GM12875 (cell line): ENCODE results near the gene CACNA1C.

Source experiments
- H3K4me3 ChIP-seq: one replicate; pipeline ENCODE4 v1.5.1; 2011; ENCODE audit warnings: low read depth, low read length, control low read depth
- TF ChIP-seq, protein P1 (sequence below): IDR thresholded peaks from 2 replicates; pipeline ENCODE4 v1.5.1; 2011; ENCODE audit warnings: low read depth, mild to moderate bottlenecking, control low read depth, inconsistent platforms, low read length, moderate library complexity, borderline replicate concordance; ENCODE audit not compliant: insufficient read depth

Gene CACNA1C

DNA sequence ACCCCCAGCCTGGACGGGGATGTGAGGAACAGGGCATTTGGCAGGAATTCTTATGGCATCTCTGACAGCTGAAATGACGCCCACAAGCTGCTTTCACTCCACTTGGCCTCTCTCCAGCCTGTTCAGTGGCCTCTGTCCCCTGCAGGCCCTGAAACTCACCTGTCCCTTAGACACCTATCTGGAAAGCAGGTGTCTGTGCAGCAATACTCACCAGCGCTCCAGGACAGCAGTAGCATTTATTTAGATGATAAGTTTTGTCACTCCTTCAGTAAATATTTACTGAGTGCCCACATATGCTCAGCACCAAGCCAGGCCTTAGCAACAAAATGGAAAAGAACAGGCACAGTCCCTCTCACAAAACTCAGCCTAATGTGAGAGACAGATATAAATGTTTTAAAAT is 430.9 kb downstream of the CACNA1C start:
- no peak overlapping the region for H3K4me3 ChIP-seq
- TF ChIP-seq, protein P1, sequence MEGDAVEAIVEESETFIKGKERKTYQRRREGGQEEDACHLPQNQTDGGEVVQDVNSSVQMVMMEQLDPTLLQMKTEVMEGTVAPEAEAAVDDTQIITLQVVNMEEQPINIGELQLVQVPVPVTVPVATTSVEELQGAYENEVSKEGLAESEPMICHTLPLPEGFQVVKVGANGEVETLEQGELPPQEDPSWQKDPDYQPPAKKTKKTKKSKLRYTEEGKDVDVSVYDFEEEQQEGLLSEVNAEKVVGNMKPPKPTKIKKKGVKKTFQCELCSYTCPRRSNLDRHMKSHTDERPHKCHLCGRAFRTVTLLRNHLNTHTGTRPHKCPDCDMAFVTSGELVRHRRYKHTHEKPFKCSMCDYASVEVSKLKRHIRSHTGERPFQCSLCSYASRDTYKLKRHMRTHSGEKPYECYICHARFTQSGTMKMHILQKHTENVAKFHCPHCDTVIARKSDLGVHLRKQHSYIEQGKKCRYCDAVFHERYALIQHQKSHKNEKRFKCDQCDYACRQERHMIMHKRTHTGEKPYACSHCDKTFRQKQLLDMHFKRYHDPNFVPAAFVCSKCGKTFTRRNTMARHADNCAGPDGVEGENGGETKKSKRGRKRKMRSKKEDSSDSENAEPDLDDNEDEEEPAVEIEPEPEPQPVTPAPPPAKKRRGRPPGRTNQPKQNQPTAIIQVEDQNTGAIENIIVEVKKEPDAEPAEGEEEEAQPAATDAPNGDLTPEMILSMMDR, result no peak

DNA sequence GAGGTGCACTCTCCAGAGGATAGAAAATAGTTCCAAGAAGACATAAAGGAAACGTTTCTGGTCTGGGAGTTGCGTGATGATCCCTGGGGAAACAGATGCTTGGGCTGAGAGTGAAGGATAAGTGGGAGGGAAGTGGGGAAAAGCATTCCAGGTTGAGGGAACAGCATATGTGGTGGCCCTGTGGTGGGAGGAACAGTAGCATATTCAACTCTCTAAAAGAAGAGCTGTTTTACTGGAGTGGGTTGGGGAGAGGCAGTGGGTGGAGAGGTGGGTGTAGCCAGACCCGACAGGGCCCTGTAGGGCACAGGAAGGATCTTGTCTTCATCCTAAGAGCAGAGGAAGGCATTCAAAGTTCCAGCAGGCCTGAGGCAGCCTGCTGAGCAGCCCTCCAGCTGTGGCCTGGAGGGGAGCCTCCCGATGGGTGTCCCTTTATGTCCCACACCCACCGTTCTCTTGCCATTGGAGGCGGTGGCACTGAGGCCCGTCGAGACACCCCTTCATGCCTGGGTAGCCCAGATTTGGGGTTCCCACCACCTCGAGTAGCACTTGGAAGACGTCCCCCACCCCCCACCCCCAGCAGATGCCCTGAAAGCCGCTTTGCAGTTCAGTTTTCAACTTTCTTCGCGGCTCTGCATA is 431.5 kb downstream of the CACNA1C start:
- TF ChIP-seq, protein P1, result no peak

DNA sequence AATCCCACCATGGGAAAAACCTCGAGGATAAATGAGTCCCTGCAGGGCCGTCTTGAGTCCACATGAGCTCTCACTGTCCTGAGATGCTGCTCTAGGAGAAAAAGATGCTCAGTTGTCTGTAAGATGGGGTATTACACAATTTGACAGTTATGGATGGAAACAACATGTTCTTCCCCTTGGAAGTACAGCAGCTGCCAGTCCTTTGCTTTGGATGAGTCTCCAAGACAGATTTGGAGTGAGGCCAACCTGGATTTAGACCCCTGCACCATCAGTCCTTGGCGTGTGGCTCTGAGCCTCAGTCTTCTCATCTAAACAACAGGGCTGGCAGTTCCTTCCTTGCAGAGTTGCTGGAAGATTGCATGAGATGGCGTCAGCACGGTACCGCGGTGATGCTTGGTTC is 432.9 kb downstream of the CACNA1C start:
- TF ChIP-seq, protein P1, result no peak
- no peak overlapping the region for H3K4me3 ChIP-seq

More for the DNA sequence above, 431.5 kb downstream of the CACNA1C start:
- no peak overlapping the region for H3K4me3 ChIP-seq

DNA sequence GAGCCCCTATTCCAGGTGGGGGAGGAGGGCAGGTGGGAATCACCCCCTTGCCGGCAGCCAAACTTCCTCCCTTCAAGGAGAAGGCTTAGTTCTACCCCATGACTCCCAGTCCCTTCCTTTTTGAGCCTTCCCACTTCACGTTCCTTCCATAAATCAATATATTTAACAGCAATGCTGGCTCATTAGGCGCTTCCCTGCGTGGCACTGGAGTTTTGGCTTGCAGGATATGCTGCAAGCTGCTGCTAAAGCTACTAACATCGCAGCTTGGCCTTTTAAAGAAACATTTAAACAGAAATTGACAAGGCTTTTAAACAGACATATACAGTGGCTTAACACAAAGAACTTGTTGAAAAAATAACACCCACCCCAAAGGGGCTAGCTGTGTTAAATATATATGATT is 434.0 kb downstream of the CACNA1C start:
- H3K4me3 ChIP-seq, result no peak overlapping the region
- TF ChIP-seq, protein P1, result no peak

DNA sequence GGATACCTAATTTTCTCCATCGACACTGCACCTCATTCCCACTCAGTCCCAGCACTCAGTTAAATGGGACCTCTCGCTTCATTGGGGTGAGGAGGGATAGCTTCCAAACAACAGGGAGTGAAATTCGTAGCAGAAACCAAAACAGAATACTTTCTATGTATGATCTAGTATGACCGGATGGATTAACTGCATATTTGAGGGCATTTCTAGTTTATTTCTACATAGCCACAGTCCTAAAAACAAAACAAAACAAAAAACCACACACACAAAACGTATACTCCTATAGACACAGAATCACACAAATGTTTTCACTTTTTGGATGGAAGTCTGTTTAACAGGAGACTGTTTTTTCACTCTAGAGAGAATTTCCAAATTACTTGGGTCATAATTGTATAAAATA is 434.5 kb downstream of the CACNA1C start:
- TF ChIP-seq, protein P1, result no peak
- no peak overlapping the region for H3K4me3 ChIP-seq

DNA sequence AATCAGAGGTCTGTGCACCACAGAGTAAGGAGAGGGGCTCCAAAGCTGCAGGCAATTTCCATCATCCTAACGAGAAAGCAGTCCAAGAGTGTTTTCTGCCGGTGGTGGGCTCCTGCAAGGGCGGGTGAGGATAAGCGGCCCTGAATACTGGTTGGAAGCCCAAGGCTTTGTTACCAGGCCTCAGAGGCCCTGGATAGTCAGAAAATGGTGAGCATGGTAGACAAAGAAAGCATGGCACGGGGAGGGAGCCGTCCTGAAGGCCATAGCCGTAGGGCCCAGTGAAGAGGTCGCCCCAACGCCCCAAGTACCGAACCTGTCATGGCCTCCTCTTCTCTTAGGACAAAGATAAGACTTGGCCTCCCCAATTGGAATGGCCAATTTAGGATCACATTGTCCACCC is 435.3 kb downstream of the CACNA1C start:
- TF ChIP-seq, protein P1, result no peak
- no peak overlapping the region for H3K4me3 ChIP-seq

DNA sequence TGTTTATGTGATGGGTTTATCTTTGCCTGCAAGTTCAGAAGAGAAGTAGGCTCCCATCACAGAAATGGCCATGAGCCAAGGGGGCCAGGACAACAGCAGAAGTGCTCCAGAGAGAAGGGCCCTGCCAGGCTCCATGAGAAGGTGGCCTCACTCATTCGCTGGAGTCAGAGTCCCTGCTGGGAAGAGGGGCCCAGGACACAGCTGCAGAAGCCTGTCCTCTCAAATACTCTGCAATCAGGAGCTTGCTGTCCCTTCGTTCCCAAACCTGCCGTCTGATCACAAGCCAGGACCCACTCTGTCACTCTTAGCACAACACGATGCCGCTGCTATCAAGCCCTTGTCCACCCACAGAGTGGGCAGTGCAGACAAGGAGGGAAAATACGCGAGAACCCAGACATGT is 435.8 kb downstream of the CACNA1C start:
- H3K4me3 ChIP-seq, result no peak overlapping the region
- TF ChIP-seq, protein P1, result no peak
